K562 (cell line): Measurements from ENCODE around the gene TMEM158. TPM values are rescaled to one million over a fixed set of nuclear protein-coding genes. Genes with fewer than 3 reads are reported as not detected.

Source experiments
- ATAC-seq: fragments of 200-7000 bp; cut with Tn5 transposase; 3 replicates; pipeline ENCODE4 v1.9.1; 2020; ENCODE audit warnings: moderate library complexity
- BruUV-seq: library from RNA; stranded (reverse); fragments of 400-500 nt; replicated peaks from 2 replicates; lab custom pipeline; 2021; lab: Mats Ljungman, UMichigan
- CTCF ChIA-PET: fragments of 300-600 bp; formaldehyde crosslinking; extraction: SDS; loops from one replicate; lab custom pipeline; 2021; ENCODE audit warnings: low intra/inter-chr PET ratio; lab: Yijun Ruan, JAX
- POLR2A ChIA-PET: fragments of 300-600, 350-650 bp; sonication (Branson Sonifier 250); formaldehyde crosslinking; extraction: SDS; loops from one replicate; lab custom pipeline; 2021; ENCODE audit warnings: antibody characterized with exemption, inconsistent platforms; lab: Yijun Ruan, JAX
- DNase-seq, 4 experiments: peaks; one replicate each; pipeline versions ENCODE4 v3.0.0 to v3.0.0-alpha.2; 2011 to 2018; ENCODE audit warnings: low spot score in 3 of 4, mixed read lengths in 3 of 4; ENCODE audit errors: extremely low read depth in 1 of 4
- FAIRE-seq: peaks from 2 replicates; lab custom pipeline; 2011; peaks lifted over from hg19 to GRCh38; lab: Jason Lieb, UNC
- H2AFZ ChIP-seq: 2 replicates; pipeline ENCODE4 v1.6.0; 2011; ENCODE audit warnings: low read depth, low read length, control low read depth, inconsistent platforms
- H3K27ac ChIP-seq: fragments of 200-600 bp; 3 replicates; pipeline ENCODE4 v1.8.0; 2011; ENCODE audit warnings: low read depth, mild to moderate bottlenecking, control low read depth, inconsistent platforms, low read length, moderate library complexity, mixed read lengths; ENCODE audit errors: extremely low read depth
- H3K27me3 ChIP-seq, 2 experiments: fragments of 300-600 bp in 1 of 2; 2 replicates in 1 of 2; 3 replicates in 1 of 2; pipeline versions ENCODE4 v1.6.0 to v1.8.0; 2011; ENCODE audit warnings: inconsistent platforms in 2 of 2, low read length in 2 of 2, mild to moderate bottlenecking in 1 of 2, mixed read lengths in 1 of 2, moderate library complexity in 1 of 2; ENCODE audit not compliant: control insufficient read depth in 2 of 2, insufficient read depth in 2 of 2
- H3K36me3 ChIP-seq: fragments of 300-600 bp; 3 replicates; pipeline ENCODE4 v1.8.0; 2011; ENCODE audit warnings: mild to moderate bottlenecking, low read length, inconsistent platforms; ENCODE audit not compliant: control insufficient read depth, insufficient read depth
- H3K4me1 ChIP-seq, 2 experiments: fragments of 200-600 bp in 1 of 2; replicated peaks in 1 of 2; 2 replicates in 1 of 2; 3 replicates in 1 of 2; pipeline versions ENCODE4 v1.5.1 to v1.8.0; 2011; ENCODE audit warnings: inconsistent platforms in 2 of 2, low read length in 2 of 2, mild to moderate bottlenecking in 1 of 2, mixed read lengths in 1 of 2, moderate library complexity in 1 of 2; ENCODE audit not compliant: control insufficient read depth in 2 of 2, insufficient read depth in 2 of 2
- H3K4me2 ChIP-seq: 2 replicates; pipeline ENCODE4 v1.6.1; 2011; ENCODE audit warnings: low read length, control low read depth, inconsistent platforms, mixed read lengths; ENCODE audit not compliant: insufficient read depth
- H3K4me3 ChIP-seq: fragments of 200-600 bp; sonication (generic), shearing (Covaris generic); 2 replicates; pipeline ENCODE4 v1.5.1; 2016; ENCODE audit warnings: control low read depth, inconsistent platforms
- H3K79me2 ChIP-seq: fragments of 200-600 bp; 3 replicates; pipeline ENCODE4 v1.8.0; 2011; ENCODE audit warnings: low read length, inconsistent platforms; ENCODE audit not compliant: control insufficient read depth, insufficient read depth
- H3K9ac ChIP-seq, 2 experiments: 2 replicates each; pipeline versions ENCODE4 v1.6.0 to v1.6.1; 2011; ENCODE audit warnings: low read depth in 2 of 2, low read length in 2 of 2, control low read depth in 1 of 2, inconsistent platforms in 1 of 2, mild to moderate bottlenecking in 1 of 2, mixed read lengths in 1 of 2; ENCODE audit not compliant: insufficient read depth in 1 of 2
- H3K9me1 ChIP-seq: one replicate; pipeline ENCODE4 v1.6.0; 2011; ENCODE audit warnings: inconsistent platforms, mild to moderate bottlenecking, low read length, moderate library complexity; ENCODE audit not compliant: control insufficient read depth, insufficient read depth
- H3K9me3 ChIP-seq: replicated peaks from 2 replicates; pipeline ENCODE4 v1.5.1; 2011; ENCODE audit warnings: low read depth, low read length, inconsistent platforms; ENCODE audit not compliant: control insufficient read depth, insufficient read depth
- H4K20me1 ChIP-seq: replicated peaks from 2 replicates; pipeline ENCODE4 v1.6.1; 2011; ENCODE audit warnings: low read length, inconsistent platforms, mixed read lengths; ENCODE audit not compliant: control insufficient read depth, insufficient read depth
- ARID1B ChIP-seq: fragments of 450-650 bp; IDR thresholded peaks from 2 replicates; pipeline ENCODE4 v1.6.1; 2016; ENCODE audit warnings: antibody characterized with exemption, mild to moderate bottlenecking, inconsistent platforms
- ATF3 ChIP-seq, 2 experiments: fragments of 450-650 bp in 1 of 2; sonication (generic) in 1 of 2; formaldehyde crosslinking in 1 of 2; IDR thresholded peaks in 1 of 2; conservative IDR thresholded peaks in 1 of 2; 2 replicates each; pipeline versions ENCODE4 v1.6.1 to v1.8.1; 2016 to 2023; ENCODE audit warnings: mild to moderate bottlenecking in 2 of 2, moderate library complexity in 2 of 2, inconsistent platforms in 1 of 2, missing genetic modification reagents in 1 of 2
- DPF2 ChIP-seq: fragments of 450-650 bp; IDR thresholded peaks from 2 replicates; pipeline ENCODE4 v1.6.1; 2016
- E2F8 ChIP-seq: fragments of 450-650 bp; IDR thresholded peaks from 2 replicates; pipeline ENCODE4 v1.7.1; 2018; ENCODE audit warnings: mild to moderate bottlenecking, low read depth; ENCODE audit not compliant: partially characterized antibody
- EGR1 ChIP-seq: fragments of 450-650 bp; conservative IDR thresholded peaks from 2 replicates; pipeline ENCODE4 v1.6.1; 2017; ENCODE audit warnings: mild to moderate bottlenecking
- FOSL1 ChIP-seq: fragments of 200-800 bp; sonication (Bioruptor generic); conservative IDR thresholded peaks from 2 replicates; pipeline ENCODE4 v1.6.1; 2016; ENCODE audit warnings: missing genetic modification characterization, missing compliant biosample characterization
- JUND ChIP-seq, 2 experiments: IDR thresholded peaks; 2 replicates in 1 of 2; 3 replicates in 1 of 2; pipeline ENCODE4 v1.6.1; 2011; ENCODE audit warnings: borderline replicate concordance in 2 of 2, low read depth in 2 of 2, low read length in 2 of 2, improper control_type of control experiment in 1 of 2, missing biosample characterization in 1 of 2, missing genetic modification characterization in 1 of 2, missing genetic modification reagents in 1 of 2
- NONO ChIP-seq, 2 experiments: fragments of 200-400 bp in 1 of 2; fragments of 450-650 bp in 1 of 2; formaldehyde crosslinking in 1 of 2; IDR thresholded peaks; 2 replicates each; pipeline ENCODE4 v1.6.1; 2017; ENCODE audit warnings: low read depth in 2 of 2, mild to moderate bottlenecking in 2 of 2, moderate library complexity in 2 of 2, low read length in 1 of 2
- NRF1 ChIP-seq, 2 experiments: fragments of 450-650 bp; IDR thresholded peaks in 1 of 2; conservative IDR thresholded peaks in 1 of 2; 2 replicates each; pipeline ENCODE4 v1.6.1; 2014; ENCODE audit warnings: mild to moderate bottlenecking in 2 of 2
- PHB ChIP-seq: fragments of 250-450 bp; sonication (Bioruptor Pico); IDR thresholded peaks from 2 replicates; pipeline ENCODE4 v1.5.0; 2021
- SMAD1 ChIP-seq: fragments of 150-350 bp; IDR thresholded peaks from 2 replicates; pipeline ENCODE4 v1.6.1; 2014; ENCODE audit warnings: low read length, low read depth; ENCODE audit not compliant: partially characterized antibody
- SPI1 ChIP-seq: IDR thresholded peaks from 2 replicates; pipeline ENCODE4 v1.6.1; 2011; ENCODE audit warnings: low read depth, low read length, control low read depth, borderline replicate concordance
- ZBTB33 ChIP-seq: sonication (generic); formaldehyde crosslinking; IDR thresholded peaks from 2 replicates; pipeline ENCODE4 v1.8.1; 2023; ENCODE audit warnings: mild to moderate bottlenecking, missing genetic modification reagents
- ZNF644 ChIP-seq: fragments of 200-800 bp; sonication (Bioruptor generic); IDR thresholded peaks from 2 replicates; pipeline ENCODE4 v1.6.1; 2016; ENCODE audit warnings: low read depth, missing genetic modification characterization, missing compliant biosample characterization
- WGBS: fragments of 100-300 bp; shearing (Covaris generic); methylation state at CpG from one replicate; pipeline ENCODE4 v1.1.6; 2016; ENCODE audit warnings: low coverage, mixed read lengths; ENCODE audit not compliant: insufficient coverage; ENCODE audit errors: missing lambda C conversion rate; 5-methylcytosine and 5-hydroxymethylcytosine counted together
- in situ Hi-C: fragments of 300-500 bp; cut with MboI; formaldehyde crosslinking; loops from 4 replicates; pipeline ENCODE4 v1.15.0; 2018; ENCODE audit warnings: inconsistent platforms, mixed read lengths
- intact Hi-C: fragments of 100-400 bp; cut with micrococcal nuclease; formaldehyde crosslinking; loops from 2 replicates; pipeline ENCODE4 v1.14.2; 2022
- polyA plus RNA-seq, 8 experiments: library from polyadenylated mRNA; depleted of rRNA in 4 of 8; stranded (reverse) in 5 of 8; unstranded in 3 of 8; fragments of >200 nt; fragmentation: Nextera tagmentation in 2 of 8; fragmentation: Illumina TruSeq in 1 of 8; extraction: Ambion mirVana in 2 of 8; extraction: Trizol in 1 of 8; gene quantifications; 2 replicates each; pipeline versions ENCODE4 v1.2.1 to v1.2.3, GENCODE V29; 2011 to 2014; ENCODE audit warnings: inconsistent platforms in 1 of 8, missing spikeins in 1 of 8
- total RNA-seq, 7 experiments: library from RNA; depleted of rRNA in 6 of 7; stranded (reverse); fragments of >200 nt in 6 of 7; fragmentation: Illumina TruSeq in 2 of 7; extraction: Trizol in 2 of 7; gene quantifications; 2 replicates each; pipeline versions ENCODE4 v1.2.1 to v1.2.3, GENCODE V29; 2011 to 2021; ENCODE audit warnings: low replicate concordance in 1 of 7

Gene TMEM158
- total and polyA plus RNA-seq, 9 of the 15 experiments (the other 6 are each of a cell fraction or from before 2014, with no cell fraction given) = 2.2 to 46.5 (median 8.4) TPM

- 0 out of 2 replicates have a peak, but pooled peaks cover 3% of the 10 kb centered on the region for H4K20me1 ChIP-seq
- BruUV-seq = no TSS peak
- POLR2A ChIA-PET = interaction anchor here (0.6 to 0.8 kb wide), 3 partner anchors 40 to 168 kb away, joined by 3 read pairs; no protein-coding TSS in a partner anchor
- peaks cover 4% of the 10 kb centered on the region for H3K79me2 ChIP-seq
- 17% methylated on average over 11 of the region's 11 CpGs for WGBS
- CTCF ChIA-PET = no interaction called here
- H3K9ac ChIP-seq = peak overlapping the region in 1 of 2 experiments; percentile 32; a peak in 2 of 4 replicates
- H3K9me1 ChIP-seq = no peaks in the 10 kb centered on the region
- peak overlapping the region; percentile 27 for H2AFZ ChIP-seq
- FAIRE-seq (peak; percentile 67), DNase-seq (peak in 2 of 4 experiments; percentile 44 to 71), ATAC-seq (peak; percentile 66)
- H3K9me3 ChIP-seq = no peaks in the 10 kb centered on the region
- H3K27ac ChIP-seq = no peak overlapping the region
- H3K4me2 ChIP-seq = no peak overlapping the region; the same call in 1 of the 2 replicates
- H3K36me3 ChIP-seq = no peaks in the 10 kb centered on the region; the same call in 2 of the 3 replicates
- intact Hi-C loops = no loop called here
- H3K27me3 ChIP-seq = no peaks in the 10 kb centered on the region
- H3K4me1 ChIP-seq = peaks cover 4 to 11% of the 10 kb centered on the region in 2 experiments; a peak in 3 of 5 replicates
- in situ Hi-C loops = loop anchor here (5.0 kb wide), 2 partner anchors 176 to 444 kb away; no protein-coding TSS in a partner anchor
- no peak overlapping the region for H3K4me3 ChIP-seq
- TF ChIP-seq ZBTB33 (CRISPR knock-in tag) (no peak), PHB (CRISPR knock-in tag) (no peak), DPF2 (peak; percentile 78), ATF3 (IDR thresholded peaks at IDR 0.05) (peak; percentile 93), ATF3 (CRISPR knock-in tag; conservative IDR thresholded peaks at IDR 0.05) (no peak), ARID1B (peak; percentile 60), ZNF644 (tag) (no peak), SMAD1 (no peak), EGR1 (peak; percentile 76), NONO (IDR thresholded peaks at IDR 0.05; ENCODE audit: low read depth in 2 of 2, low read length in 1 of 2) (no peak), SPI1 (no peak), NRF1 (conservative IDR thresholded peaks at IDR 0.05 in 1 of 2, IDR thresholded peaks at IDR 0.05 in 1 of 2) (0 out of 4 replicates have a peak, but pooled peaks of 1 of the 2 experiments have one; percentile 13), JUND (IDR thresholded peaks at IDR 0.05; ENCODE audit: borderline replicate concordance, low read depth, low read length) (peak; percentile 87), JUND (tag; IDR thresholded peaks at IDR 0.05; ENCODE audit: borderline replicate concordance, low read depth, low read length) (peak; percentile 73; the same call in 1 of the 3 replicates), E2F8 (no peak), FOSL1 (tag) (peak; percentile 90)
These were observed 7.3 kb downstream of the TMEM158 start for GRCh38 chr3:45218578-45219390.
